ENCODE results near the gene KCNK3.

DNA sequence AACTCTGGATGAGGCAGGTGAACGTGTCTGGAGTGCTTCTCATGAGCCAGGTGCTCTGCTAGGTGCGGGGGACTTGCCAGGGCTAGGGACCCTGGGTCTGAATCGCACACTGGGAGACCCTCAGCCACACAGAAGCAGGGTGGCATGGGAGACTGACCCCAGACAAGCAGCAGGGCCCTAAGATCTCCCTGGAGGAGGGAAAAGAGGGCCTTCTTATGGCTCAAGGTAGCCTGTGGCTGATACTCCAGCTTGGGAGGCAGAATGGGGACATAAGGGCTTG is 38.5 kb upstream of the KCNK3 start:
- TF ChIP-seq POLR2AphosphoS5 (IDR thresholded peaks at IDR 0.05) (no peak), POLR2A (IDR thresholded peaks at IDR 0.05; ENCODE audit: low read depth) (no peak), CTCF (IDR thresholded peaks at IDR 0.05) (no peak)
